EL (cell line): ENCODE measurements around the gene KLF4.

ENCODE experiments used
- DNase-seq: peaks from one replicate; pipeline ENCODE4 v3.0.0-alpha.2; 2016

KLF4 gene

GRCh38 chr9:107447834-107448233 lies 41.7 kb downstream of the KLF4 start:
- DNase-seq = no peak

- DNase-seq = no peak
Observed at GRCh38 chr9:107447081-107447480, 42.5 kb downstream of the KLF4 start.

GRCh38 chr9:107446491-107446890 lies 43.1 kb downstream of the KLF4 start:
- no peak for DNase-seq

- no peak for DNase-seq
Observed at GRCh38 chr9:107443786-107444185, 45.8 kb downstream of the KLF4 start.

- no peak for DNase-seq
Observed at GRCh38 chr9:107439991-107440456, 49.5 kb downstream of the KLF4 start.

- peak; percentile 12 for DNase-seq
Observed at GRCh38 chr9:107438211-107439031, 51.1 kb downstream of the KLF4 start.

GRCh38 chr9:107437716-107438115 lies 51.9 kb downstream of the KLF4 start:
- no peak for DNase-seq

GRCh38 chr9:107435415-107435814 lies 54.2 kb downstream of the KLF4 start:
- DNase-seq = no peak
